Measurements from ENCODE around the gene AP1G1.

AP1G1 gene

DNA sequence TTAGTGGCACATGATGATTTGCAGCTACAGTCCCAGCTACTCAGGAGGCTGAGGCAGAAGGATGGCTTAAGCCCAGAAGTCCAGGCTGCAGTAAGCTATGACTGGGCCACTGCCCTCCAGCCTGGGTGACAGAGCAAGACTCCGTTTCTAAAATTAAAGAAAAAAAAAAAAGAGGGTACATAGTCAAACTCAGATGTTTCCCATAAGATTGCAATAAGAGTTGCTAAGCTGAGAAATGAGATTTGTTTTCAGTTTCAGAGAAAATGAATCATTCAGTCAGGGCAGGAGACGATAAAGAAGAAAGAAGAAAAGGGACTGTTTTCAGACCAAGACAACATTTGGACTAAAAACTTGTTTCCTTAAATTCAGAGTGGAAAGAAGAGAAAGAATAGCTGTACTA is 54.0 kb downstream of the AP1G1 start:
- DNase-seq (ENCODE audit: low read depth in 2 of 2): no peak

DNA sequence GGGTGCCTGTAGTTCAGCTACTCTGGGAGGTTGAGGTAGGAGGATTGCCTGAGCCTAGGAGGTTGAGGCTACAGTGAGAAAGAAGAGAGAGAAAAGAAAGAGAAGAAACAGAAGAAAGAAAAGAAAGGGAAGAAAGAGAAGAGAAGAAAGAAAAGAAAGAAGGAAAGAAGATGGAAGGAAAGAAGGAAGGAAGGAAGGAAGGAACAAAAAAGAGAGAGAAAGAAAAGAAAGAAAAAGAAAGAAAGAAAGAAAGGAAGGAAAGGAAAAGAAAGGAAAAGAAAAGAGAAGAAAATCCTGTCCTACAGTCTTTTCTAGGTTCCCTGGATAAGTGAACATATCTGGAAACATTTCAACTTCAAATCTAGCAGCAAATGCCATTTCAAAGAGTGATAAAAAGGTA is 54.5 kb downstream of the AP1G1 start:
- DNase-seq (ENCODE audit: low read depth in 2 of 2): no peak

DNA sequence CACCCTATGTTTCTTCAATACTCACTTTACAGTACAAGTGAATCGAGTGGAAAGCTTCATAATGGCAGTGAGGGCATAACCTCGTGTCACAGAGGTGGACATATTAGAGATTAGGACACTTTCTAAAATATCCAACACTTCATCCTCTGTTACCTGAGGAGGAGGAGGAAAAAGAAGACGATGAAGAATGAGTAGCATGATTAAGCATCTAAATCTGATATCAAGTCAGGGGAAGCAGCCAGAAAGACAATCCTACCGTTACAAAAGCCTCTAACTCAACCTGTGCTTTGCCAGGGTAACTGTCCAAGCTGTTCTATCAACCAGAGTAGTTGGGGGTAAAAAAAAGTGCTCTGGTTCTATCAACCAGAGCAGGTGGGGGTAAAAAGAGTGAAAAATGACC is 60.4 kb downstream of the AP1G1 start:
- DNase-seq (ENCODE audit: low read depth in 2 of 2): no peak

DNA sequence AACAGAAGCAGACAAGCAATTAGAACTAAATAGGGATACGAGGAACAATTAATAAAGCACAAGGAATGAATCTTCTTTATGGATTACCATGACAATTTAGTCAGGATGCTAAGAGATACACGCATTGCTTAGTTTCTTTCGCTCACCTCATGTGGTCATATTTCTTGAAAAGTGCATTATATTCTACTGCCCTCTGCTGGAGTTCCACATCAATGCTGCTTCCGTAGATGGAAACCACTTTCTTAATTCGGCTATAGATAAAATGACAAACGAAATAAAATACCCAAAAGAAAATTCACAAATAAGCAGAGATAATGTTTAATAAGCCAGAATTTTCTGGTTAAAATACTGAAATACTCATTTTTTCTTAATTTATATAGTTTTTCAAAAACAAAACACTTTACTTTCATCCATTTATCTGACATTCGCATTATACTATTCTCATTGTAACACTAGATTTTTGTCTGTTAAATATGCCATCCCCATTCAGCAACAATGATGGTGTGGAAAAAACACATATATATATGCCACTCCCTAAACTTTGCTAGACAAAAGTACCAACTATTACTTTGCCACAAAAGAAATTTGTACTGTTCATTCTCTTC is 62.1 kb downstream of the AP1G1 start:
- no peak for DNase-seq (ENCODE audit: low read depth in 2 of 2)

DNA sequence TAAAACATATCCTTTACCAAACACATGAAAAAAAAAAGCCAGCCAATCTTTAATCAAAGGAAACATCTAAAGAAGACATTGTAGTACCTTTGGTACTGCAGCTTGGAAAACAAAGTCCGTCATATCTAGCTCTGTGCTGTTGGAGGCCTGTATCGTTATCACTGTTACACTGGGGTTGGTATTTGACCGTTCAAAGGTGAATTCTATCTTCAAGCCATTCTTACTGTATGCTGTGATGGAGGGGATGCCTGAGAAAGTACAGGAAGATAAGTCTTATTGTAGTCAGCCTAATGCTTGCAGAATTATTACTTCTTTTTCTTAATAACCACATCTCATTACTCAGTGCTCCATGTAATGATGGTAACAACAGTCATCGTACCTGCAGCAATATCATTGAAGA is 69.8 kb downstream of the AP1G1 start:
- no peak for DNase-seq (ENCODE audit: low read depth in 2 of 2)

DNA sequence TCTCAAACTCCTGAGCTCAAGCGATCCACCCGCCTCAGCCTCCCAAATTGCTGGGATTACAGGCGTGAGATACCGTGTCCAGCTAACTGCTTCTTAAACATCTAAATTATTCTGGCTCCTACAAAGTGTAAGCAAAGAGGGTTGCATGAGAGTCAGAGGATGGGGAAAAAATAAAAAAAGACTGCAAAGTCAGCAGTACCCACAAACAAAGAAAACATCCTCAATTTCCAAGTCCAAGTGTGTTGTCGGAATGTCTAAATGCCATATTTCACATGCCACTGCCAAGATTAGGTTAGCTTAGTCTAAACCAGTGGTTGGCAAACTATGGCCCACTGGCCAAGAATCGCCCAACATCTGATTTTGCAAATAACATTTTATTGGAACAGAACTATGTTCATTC is 71.1 kb downstream of the AP1G1 start:
- no peak for DNase-seq (ENCODE audit: low read depth in 2 of 2)

DNA sequence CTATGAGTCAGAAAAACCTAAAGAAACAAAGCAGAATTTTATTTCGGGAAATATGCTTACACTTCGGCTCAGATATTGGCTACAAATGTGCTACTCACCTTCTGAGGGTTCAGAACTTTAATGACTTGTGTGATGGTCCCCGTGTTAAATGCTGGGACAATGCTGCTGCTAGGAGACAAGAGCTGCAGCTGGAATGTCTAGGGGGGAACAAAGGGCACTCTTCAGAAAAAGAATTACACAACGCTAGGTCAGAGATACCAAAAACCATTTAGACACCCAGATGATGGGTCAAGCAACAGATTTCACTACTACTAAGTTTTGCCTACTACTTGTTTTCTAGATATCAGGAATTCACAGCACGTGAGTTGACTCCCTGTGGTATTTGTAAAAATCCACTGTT is 74.1 kb downstream of the AP1G1 start:
- no peak for DNase-seq (ENCODE audit: low read depth in 2 of 2)

DNA sequence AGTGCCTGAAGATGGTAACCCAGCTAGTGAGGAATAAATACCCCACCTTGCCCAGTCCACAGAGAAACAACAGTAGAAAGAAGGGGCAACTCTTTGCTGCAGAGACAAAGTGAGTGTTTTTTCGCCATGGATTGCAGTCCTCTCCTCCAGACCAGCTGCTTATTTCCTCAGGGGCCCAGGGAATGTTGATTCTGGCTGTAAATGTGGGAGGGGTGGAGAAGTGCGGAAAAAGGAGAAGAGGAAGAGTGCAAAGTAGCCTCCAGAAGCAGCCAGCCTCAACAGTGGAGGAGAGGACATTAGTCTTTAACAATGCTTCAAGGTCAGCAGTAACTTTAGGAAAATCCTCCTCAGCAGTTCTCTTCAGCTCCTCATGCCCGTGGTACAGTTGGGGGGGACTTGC is 76.0 kb downstream of the AP1G1 start:
- DNase-seq (ENCODE audit: low read depth in 2 of 2): no peak

DNA sequence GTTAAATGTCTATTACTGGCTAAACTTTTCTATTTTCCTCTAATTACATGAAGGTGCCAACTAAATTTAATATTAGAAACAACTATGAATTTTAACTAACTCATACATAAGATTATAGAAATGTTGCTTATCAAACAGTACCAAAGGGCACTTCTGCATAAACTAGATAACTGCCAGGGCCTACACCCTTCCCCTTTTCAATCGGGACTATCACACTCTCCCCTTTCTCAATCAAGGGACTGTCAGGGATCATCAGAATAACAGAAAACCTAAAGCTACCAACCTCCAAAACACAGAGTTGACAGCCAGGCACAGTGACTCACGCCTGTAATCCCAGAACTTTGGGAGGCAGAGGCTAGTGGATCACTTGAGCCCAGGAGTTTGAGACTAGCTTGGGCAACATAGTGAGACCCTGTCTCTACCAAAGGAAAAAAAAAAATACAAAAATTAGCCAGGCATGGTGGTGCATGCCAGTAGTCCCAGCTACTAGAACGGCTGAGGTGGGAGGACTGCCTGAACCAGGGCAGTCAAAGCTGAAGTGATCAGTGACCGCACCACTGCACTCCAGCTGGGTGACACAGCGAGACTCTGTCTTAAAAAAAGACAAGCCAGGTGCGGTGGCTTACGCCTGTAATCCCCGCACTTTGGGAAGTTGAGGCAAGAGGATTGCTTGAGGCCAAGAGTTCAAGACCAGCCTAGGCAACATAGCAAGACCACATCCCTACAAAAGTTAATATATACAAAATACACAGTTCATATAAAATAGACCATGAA is 80.9 kb downstream of the AP1G1 start:
- no peak for DNase-seq (ENCODE audit: low read depth in 2 of 2)

DNA sequence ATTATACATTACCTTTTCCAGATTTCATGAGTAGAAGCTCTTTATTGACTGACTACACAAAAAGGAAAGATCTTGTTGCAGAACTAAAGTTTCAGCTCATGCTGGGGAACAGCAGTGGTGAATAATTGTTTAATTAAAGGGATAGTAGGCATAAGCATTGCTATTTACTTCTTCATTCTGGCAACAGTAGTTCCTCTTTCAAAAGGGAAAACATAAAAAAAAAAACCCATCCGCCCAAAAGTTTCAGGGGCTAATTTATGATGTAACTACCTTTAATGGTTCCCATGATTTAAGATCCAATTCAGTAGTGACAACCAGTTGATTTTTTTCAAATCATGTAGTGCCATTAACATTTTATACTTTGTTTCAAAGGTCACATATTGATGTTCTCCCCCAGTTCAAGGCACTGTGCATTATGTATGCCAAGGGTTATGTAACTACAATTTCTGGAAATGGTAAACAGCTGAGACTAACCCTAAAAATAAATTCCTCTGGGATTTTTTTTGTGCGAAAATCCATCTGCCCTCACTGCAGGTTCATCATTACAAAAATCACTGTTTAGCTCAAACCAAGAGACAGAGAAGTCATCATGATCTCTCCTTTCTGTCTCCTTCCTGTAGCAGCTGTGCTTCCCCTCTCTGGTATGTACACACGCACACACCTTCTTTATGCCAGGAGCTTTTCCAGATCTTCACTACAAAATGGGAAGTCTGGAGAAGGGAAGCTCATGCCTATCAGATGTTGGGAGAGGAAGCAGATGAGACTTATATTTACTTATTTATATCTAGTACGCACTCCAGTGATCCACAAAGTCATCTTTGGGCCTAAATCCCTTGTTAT is 81.9 kb downstream of the AP1G1 start:
- no peak for DNase-seq (ENCODE audit: low read depth in 2 of 2)

DNA sequence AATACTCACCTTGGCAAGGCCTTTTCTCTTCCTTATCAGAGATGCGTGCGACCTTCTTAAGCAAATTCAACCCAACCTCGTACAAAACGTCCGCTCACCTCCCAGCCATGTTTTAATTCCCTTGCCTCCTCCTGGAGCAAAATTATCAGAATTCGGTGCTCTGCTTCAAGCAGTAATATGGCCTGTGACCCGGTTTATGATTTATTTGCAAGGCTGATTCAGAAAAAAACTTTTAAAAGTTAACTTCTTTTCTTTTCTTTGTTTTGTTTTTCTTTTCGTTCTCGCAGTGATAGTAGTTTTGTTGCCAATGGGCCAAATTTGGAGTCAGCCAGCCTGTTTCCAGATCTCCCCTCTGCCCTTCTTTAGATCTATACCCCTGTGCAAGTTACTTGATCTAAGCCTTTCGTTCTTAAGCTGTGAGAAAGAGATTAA is 84.3 kb downstream of the AP1G1 start, which contains the start of gene PHLPP2:
PHLPP2 (minus strand) TSS at position 382 of the 432 bp plus-strand sequence. CDS start 9,906 bp downstream, outside the sequence.
- no peak for DNase-seq (ENCODE audit: low read depth in 2 of 2)

DNA sequence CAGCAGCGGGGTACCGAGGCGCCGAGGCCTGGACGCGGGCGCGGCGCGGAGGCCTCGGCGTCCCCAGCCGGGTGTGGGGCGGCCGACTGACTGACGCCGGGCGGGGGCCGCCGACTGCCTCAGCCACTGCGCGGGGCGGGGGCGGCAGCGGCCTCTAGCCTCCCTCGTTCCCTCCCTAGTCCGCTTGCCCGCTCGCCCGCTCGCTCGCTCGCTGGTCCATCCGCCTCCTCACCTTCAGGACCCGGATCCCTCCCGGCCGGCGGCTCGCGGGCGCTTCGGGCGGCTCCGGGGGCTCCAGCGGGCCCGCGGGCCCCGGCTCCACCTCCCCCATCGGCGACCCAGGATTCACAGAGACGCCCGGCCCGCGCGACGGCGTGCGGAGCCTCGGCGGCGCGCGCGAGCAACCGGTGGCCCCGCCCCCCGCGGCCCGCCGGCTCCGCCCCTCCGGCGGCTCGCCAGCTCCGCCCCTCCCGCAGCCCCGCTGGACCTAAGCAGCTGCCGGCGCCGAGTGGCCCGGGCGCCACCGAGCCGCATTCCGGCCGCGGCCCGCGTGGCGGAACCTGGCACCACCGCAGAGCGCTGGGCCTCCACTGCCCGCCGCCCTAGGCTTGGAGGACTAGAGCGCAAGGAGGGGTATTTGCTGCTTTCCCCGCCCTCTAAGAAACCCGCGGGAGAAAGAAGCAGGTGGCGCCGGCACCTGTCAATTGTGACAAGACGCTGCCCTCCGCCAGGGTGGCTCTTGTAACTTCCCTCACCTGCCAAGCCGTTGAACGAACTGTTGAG is 84.9 kb downstream of the AP1G1 start:
- DNase-seq (ENCODE audit: low read depth in 2 of 2): peak in 1 of 2 experiments; percentile 26

DNA sequence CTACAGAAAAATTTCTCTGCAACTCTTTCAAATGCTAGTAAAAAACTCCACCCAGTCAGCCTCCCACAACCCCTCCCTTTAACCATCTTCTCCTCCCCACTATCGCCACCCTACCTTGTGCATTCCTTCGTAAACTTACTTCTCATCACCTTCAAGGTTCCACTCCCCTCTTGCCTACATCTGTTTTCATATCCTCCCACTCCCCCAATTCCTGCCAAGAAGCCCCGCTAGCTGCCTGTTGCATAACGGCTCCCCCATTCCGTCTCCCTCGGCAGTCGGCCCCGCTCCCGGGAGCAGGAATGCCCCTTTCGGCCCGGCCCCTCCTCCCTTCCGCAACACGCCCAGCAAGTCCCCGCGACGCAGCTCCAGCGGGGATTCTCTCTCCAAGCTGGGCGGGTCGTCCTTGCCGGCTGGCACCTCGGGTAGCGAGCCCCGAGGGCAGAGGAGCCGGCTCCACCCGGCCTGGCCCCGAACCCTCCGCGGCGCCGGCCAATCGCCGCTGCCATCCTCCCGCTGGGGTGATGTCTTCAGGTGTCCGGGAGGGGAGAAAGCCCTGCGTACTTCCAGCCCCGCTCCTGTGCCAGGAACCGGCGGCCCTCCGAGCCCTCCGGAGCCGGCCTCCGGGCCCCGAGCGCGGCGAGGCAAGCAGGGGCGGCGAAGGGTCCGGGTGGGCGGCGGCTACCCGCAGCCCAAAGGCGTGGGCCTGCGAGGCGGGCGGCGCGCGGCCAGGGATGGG is 85.7 kb downstream of the AP1G1 start:
- peak in 1 of 2 experiments; percentile 29 for DNase-seq (ENCODE audit: low read depth in 2 of 2)

DNA sequence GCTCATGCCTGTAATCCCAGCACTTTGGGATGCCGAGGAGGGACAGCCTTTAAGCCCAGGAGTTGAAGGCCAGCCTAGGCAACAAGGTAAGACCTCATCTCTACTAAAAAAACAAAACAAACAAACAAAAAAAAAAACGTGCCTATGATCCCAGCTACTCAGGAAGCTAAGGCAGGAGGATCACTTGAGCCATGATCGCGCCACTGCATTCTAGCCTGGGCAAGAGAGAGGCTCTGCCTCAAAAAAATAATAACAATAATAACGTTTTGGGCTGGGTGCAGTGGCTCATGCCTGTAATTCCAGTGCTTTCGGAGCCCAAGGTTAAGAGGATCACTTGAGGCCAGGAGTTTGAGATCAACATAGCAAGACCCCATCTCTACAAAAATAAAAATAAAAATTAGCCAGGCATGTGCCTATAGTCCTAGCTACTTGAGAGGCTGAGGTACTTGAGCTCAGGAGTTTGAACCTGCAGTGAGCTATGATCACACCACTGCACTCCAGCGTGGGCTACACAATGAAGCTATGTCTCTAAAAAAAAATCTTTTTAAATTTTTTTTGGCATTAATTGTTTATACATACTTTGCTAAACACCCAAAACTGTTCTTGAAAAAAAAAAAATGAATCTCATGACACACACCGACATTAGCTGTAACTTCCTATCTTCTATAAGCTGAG is 87.4 kb downstream of the AP1G1 start:
- DNase-seq (ENCODE audit: low read depth in 2 of 2): no peak

DNA sequence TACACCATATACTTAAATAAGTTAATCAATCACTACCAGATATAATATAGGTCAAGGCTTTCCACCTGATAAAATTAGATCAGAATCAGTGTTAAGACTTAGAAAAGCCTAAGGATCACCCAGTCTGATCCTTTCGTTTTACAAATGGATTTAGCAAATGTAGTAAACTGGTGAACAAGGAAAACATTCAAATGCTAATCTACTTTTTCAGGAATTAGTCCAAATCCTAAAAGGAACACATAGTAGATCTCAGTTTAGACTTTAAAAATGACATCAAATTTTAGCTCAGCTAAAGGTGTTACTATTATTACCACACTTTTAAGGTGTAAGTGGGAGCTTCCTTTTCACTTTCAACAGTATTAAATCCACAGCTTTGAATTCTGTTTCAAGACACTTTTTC is 96.1 kb downstream of the AP1G1 start:
- no peak for DNase-seq (ENCODE audit: low read depth in 2 of 2)

DNA sequence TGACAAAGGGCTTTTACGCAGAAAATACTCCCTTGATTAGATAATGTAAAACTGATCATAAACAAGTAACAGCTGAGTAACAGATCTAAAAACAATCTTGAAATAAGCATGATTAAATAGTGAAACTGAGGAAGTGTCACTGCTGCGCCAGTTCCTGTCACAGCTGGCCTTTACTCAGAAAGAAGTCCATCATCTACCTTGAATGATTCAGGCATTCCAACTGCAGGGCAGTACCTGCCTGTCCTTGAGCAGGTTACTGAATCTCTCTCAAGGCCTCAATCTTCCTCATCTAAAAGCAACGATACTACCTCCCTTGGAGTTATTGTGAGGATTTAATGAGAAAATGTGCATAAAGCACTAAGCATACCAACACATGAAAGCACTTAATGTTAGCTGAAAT is 96.8 kb downstream of the AP1G1 start:
- DNase-seq (ENCODE audit: low read depth in 2 of 2): no peak

DNA sequence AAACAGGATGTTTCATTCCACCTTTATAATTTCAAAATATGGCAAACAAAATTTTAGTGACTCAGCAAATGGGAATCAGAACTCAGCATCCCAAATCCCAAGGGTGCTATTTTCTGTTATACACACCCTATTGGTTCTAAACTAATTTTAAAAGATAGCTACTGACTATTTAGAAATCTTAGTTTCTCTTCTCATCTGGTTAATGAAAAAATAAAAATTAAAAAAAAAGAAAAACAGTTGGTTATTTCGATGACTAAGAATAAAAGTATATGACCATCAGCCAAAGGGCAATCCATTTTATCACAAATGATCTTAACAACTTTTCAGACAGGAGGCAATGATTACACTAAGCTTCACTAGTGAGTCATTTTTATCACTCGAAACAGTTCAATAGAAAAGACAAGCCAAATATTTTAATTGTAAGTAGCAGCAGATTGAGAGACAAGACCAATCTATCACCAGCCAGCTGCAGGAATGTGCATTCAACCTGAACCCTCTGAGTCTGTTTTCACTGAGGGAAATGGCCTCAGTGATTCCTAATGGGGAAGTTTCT is 99.3 kb downstream of the AP1G1 start:
- DNase-seq (ENCODE audit: low read depth in 2 of 2): peak; percentile 86 to 87

DNA sequence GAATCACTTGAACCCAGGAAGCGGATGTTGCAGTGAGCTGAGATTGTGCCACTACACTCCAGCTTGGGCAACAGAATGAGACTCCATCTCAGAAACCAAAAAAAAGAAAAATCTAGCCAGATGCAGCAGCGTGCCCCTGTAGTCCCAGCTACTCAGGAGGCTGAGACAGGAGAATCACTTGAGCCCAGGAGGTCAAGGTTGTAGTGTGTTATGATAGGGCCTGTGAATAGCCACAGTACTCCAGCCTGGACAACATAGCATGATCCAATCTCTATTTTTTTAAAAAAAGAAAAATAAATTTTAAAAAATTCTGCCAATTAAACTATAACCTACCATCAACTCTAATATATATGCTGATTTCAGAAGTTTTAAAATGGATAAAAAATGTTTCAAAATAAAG is 99.9 kb downstream of the AP1G1 start:
- DNase-seq (ENCODE audit: low read depth in 2 of 2): no peak

DNA sequence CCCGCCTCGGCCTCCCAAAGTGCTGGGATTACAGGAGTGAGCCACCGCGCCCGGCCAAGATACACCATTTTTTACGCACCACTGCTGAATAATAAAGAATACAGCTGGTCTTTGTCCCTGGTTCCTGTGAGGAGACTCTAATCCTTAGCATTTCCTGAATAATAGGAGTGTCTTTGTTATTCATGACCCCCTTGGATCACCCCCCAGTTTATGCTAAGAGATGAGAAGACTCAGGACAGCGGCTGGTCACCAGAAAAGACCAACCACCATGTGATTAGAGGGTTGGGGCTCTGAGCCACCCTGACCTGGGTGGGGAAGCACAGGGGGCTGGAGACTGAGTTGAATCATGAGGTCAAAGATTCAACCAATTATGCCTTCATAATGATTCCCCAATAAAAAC is 101.4 kb downstream of the AP1G1 start:
- no peak for DNase-seq (ENCODE audit: low read depth in 2 of 2)

DNA sequence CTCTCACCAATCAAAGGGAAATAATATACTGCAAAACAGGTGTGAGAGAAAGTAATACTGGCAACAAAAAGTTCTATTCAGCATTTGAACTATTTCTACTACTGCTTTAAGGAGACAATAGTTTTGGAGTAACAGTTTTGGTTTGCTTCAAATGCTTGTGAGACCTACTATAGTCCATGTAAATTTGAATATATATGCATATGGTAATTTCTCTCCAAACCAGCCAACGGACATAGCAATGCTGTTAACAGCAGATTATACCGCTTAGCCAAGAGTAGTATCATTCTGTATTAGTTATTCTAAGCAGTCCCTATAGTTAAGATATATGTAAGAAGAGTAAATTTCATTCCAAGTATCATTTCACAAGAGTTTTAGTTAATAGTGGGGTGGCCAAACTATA is 102.6 kb downstream of the AP1G1 start:
- DNase-seq (ENCODE audit: low read depth in 2 of 2): no peak
